Endodermal cell (in vitro differentiated cells): ENCODE data around the gene CYB561D2. TPM values are rescaled to one million over a fixed set of nuclear protein-coding genes. Genes with fewer than 3 reads are reported as not detected.

Experiments used
- DNase-seq: peaks from one replicate; pipeline ENCODE4 v3.0.0-alpha.2; 2017
- H3K27ac ChIP-seq: 2 replicates; pipeline ENCODE4 v1.5.1; 2013; ENCODE audit warnings: mild to moderate bottlenecking, low read depth, low read length, moderate library complexity
- H3K27me3 ChIP-seq: 2 replicates; pipeline ENCODE4 v1.6.1; 2013; ENCODE audit warnings: mild to moderate bottlenecking, low read length, moderate library complexity; ENCODE audit not compliant: insufficient read depth, control insufficient read depth, poor library complexity, severe bottlenecking
- H3K36me3 ChIP-seq: 2 replicates; pipeline ENCODE4 v1.7.0; 2013; ENCODE audit warnings: mild to moderate bottlenecking, low read length, moderate library complexity; ENCODE audit not compliant: control insufficient read depth, insufficient read depth
- H3K4me1 ChIP-seq: one replicate; pipeline ENCODE4 v1.7.0; 2013; ENCODE audit warnings: low read length; ENCODE audit not compliant: control insufficient read depth, insufficient read depth
- H3K4me3 ChIP-seq: 2 replicates; pipeline ENCODE4 v1.5.1; 2013; ENCODE audit warnings: mild to moderate bottlenecking, low read length, moderate library complexity
- H3K9ac ChIP-seq: 2 replicates; pipeline ENCODE4 v1.6.1; 2013; ENCODE audit warnings: mild to moderate bottlenecking, low read length, moderate library complexity; ENCODE audit not compliant: poor library complexity, severe bottlenecking; ENCODE audit errors: extremely low read depth
- H3K9me3 ChIP-seq: 2 replicates; pipeline ENCODE4 v1.6.1; 2013; ENCODE audit warnings: mild to moderate bottlenecking, low read length, moderate library complexity; ENCODE audit not compliant: control insufficient read depth
- H3K27ac Mint-ChIP-seq: 2 replicates; pipeline ENCODE4 v1.8.0; 2020; ENCODE audit warnings: mixed read lengths
- H3K27me3 Mint-ChIP-seq: 2 replicates; pipeline ENCODE4 v1.8.0; 2021; ENCODE audit warnings: mild to moderate bottlenecking, mixed read lengths; ENCODE audit not compliant: insufficient read depth
- H3K36me3 Mint-ChIP-seq: 2 replicates; pipeline ENCODE4 v1.8.0; 2020; ENCODE audit warnings: low read depth, mixed read lengths
- H3K4me1 Mint-ChIP-seq: 2 replicates; pipeline ENCODE4 v1.8.0; 2020; ENCODE audit warnings: mixed read lengths
- H3K4me3 Mint-ChIP-seq: 2 replicates; pipeline ENCODE4 v1.8.0; 2020; ENCODE audit warnings: mild to moderate bottlenecking, moderate library complexity, mixed read lengths
- H3K9me3 Mint-ChIP-seq: 2 replicates; pipeline ENCODE4 v1.8.0; 2020; ENCODE audit warnings: mild to moderate bottlenecking, mixed read lengths
- CTCF ChIP-seq: fragments of 200-600 bp; sonication (generic); conservative IDR thresholded peaks from 2 replicates; pipeline ENCODE4 v1.5.0; 2021; ENCODE audit warnings: antibody characterized with exemption, mild to moderate bottlenecking
- WGBS, 2 experiments: methylation state at CpG; one replicate each; pipeline versions ENCODE4 v1.1.5 to v1.1.7; 2013; ENCODE audit warnings: missing lambda C conversion rate in 2 of 2, mixed read lengths in 1 of 2; ENCODE audit not compliant: insufficient coverage in 1 of 2, insufficient read length in 1 of 2; 5-methylcytosine and 5-hydroxymethylcytosine counted together
- total RNA-seq, 2 donors: library from RNA; stranded (reverse); fragmentation: NEBNext Ultra II Directional in 1 of 2; extraction: Animal tissue kit (Norgen Biotek cat#: 25700) in 1 of 2; gene quantifications; 2 replicates in 1 of 2; 3 replicates in 1 of 2; pipeline ENCODE4 v1.2.1, GENCODE V29; 2021

The CYB561D2 gene
- total RNA-seq, 2 donors from 2014 or later, result 8.5 to 14.6 TPM

- 79 to 100% methylated on average over 1 to 5 of the region's 5 CpGs for WGBS, 2 experiments
- no peak for DNase-seq
- no peaks in the 10 kb centered on the region for H3K36me3 ChIP-seq
- H3K4me1 Mint-ChIP-seq, result no peaks in the 10 kb centered on the region
- no peak overlapping the region for H3K4me3 ChIP-seq
- H3K4me3 Mint-ChIP-seq, result no peak overlapping the region
- H3K4me1 ChIP-seq, result no peaks in the 10 kb centered on the region
- H3K9me3 Mint-ChIP-seq, result no peaks in the 10 kb centered on the region
- H3K9ac ChIP-seq, result no peak overlapping the region
- H3K36me3 Mint-ChIP-seq, result no peaks in the 10 kb centered on the region
- H3K9me3 ChIP-seq, result no peaks in the 10 kb centered on the region
- no peak for TF ChIP-seq CTCF
- no peak overlapping the region for H3K27ac ChIP-seq
- no peak overlapping the region for H3K27ac Mint-ChIP-seq
- H3K27me3 ChIP-seq, result no peaks in the 10 kb centered on the region
- no peaks in the 10 kb centered on the region for H3K27me3 Mint-ChIP-seq
Observed at GRCh38 chr3:50392101-50392715, 41.5 kb downstream of the CYB561D2 start.

GRCh38 chr3:50393061-50393460 is 42.4 kb downstream of the CYB561D2 start:
- Mint-ChIP-seq H3K4me3 (no peak overlapping the region), H3K36me3 (no peaks in the 10 kb centered on the region), H3K9me3 (no peaks in the 10 kb centered on the region), H3K27ac (no peak overlapping the region), H3K27me3 (no peaks in the 10 kb centered on the region), H3K4me1 (no peaks in the 10 kb centered on the region)
- Histone ChIP-seq H3K4me3 (no peak overlapping the region), H3K4me1 (no peaks in the 10 kb centered on the region), H3K9ac (no peak overlapping the region), H3K9me3 (no peaks in the 10 kb centered on the region), H3K27me3 (no peaks in the 10 kb centered on the region), H3K27ac (no peak overlapping the region), H3K36me3 (no peaks in the 10 kb centered on the region)
- WGBS, 2 experiments, result 75 to 88% methylated on average over 2 to 5 of the region's 5 CpGs
- TF ChIP-seq CTCF, result no peak
- DNase-seq, result no peak

- Histone ChIP-seq H3K4me3 (no peak overlapping the region), H3K36me3 (no peaks in the 10 kb centered on the region), H3K4me1 (no peaks in the 10 kb centered on the region), H3K27me3 (no peaks in the 10 kb centered on the region), H3K9ac (no peak overlapping the region), H3K9me3 (no peaks in the 10 kb centered on the region), H3K27ac (no peak overlapping the region)
- Mint-ChIP-seq H3K4me1 (no peaks in the 10 kb centered on the region), H3K9me3 (no peaks in the 10 kb centered on the region), H3K36me3 (no peaks in the 10 kb centered on the region), H3K27me3 (no peaks in the 10 kb centered on the region), H3K27ac (no peak overlapping the region), H3K4me3 (no peak overlapping the region)
- WGBS, 2 experiments, result 91 to 100% methylated on average over 4 to 10 of the region's 10 CpGs
- no peak for TF ChIP-seq CTCF
- no peak for DNase-seq
Observed at GRCh38 chr3:50395070-50395860, 44.6 kb downstream of the CYB561D2 start.
